Activated CD4-positive, CD25-positive, alpha-beta regulatory T cell treated with anti-CD3 and anti-CD28 coated beads, Interleukin-2, amount 50 U/mL, for 16 hours (primary cell): ENCODE data around the gene ABCA4.
"Not testable (repeated sequence)": the region's sequence is repeated elsewhere in the genome, so short reads cannot be mapped to it uniquely, and the experiment has no call there.

Source experiments
- DNase-seq: peaks from one replicate; pipeline ENCODE4 v3.0.0-alpha.2; 2020; ENCODE audit warnings: low read depth, low spot score

Gene ABCA4

DNA sequence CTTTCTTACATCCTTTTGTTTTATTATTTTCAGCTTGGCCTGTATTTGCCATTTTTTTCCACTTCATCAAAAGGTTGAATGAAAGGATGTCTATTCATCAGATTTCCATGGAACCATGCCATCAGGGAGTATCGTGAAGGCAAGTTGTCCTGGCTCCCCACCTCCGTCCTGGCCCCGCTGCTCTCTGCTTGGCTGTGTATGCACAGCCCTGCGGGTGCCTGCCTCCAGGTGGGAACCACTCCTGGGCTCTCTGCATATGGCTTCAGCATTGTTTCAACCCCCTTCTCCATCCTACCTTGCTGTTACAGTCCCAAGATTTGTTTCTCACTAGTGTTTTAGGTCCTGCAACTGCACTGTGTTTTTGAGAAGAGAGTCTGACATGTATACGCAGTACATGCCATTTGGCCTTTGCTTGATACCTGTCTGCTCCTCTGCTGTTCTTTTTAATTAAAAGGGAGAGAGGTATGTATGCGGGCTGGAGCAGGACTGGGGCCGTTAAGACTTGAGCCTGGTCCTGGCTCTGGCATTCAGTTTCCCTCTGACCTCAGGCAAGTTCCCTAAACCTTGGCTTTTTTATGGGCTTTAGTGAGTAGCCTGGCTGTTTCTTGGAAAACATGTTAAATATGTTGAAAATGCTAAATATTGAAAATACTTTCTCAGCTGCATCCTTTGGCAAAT, 141.8 kb downstream of the ABCA4 start:
- no peak for DNase-seq

- DNase-seq: no peak
These were observed 143.4 kb downstream of the ABCA4 start for GRCh38 chr1:93977598-93977945.

DNA sequence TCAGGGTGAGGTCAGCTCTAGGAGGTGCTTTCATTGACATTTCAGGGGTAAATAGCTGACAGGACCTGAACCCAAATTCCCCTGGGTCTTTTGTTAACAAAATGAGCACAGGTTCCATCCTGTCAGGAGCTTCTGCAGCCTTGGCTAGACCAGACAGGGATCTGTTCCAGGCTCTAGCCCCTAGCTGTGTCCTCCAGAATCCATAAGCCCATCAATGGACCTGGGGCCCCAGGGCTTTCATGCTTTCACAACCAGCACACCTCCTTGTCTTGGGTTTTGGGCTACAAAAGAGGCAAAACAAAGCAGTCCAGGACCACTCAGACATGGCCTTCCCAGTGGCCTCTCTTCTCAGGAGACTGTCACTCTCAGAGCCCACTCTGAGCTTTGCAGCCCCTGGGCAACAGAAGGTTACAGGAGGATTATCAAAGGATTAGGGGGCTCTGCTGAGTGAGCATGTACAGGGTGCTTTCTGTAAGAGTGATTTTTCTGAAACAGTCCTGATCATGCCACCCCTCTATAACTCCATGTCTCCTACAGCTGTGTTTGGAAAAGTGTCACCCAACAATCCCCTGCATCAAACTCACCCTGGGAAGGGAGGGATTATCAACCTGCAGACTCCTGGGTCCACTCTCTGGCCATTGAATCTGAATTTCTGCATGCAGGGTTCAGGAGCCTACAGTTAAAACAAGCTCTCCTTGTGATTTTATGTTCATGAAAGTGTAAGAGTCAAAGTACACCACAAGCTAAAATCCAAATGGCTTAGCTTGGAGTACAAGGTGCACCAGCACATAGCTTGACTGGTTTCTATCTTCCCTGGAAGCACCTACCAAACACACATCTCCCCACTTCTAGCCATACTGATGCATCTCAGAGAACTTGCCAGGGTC, 144.0 kb downstream of the ABCA4 start:
- no peak for DNase-seq

DNA sequence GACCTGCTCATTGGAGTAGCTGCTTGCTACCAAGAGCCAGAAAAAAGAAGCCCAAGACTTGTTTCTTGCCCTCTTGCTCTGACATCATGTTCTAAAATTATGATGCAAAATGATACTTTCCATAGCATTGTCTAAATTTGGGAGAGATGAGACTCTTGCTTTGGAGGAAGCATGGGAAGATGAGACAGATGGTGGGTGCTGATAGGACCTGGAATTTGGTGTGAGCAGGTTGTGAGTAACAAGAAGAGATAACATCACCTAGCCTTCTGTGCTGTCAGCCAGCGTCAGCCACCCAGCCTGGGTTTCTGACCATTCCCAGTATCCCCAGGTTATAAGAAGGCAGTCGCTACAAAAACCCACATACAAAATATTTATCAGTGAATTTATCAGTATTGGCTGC, 144.7 kb downstream of the ABCA4 start:
- no peak for DNase-seq

DNA sequence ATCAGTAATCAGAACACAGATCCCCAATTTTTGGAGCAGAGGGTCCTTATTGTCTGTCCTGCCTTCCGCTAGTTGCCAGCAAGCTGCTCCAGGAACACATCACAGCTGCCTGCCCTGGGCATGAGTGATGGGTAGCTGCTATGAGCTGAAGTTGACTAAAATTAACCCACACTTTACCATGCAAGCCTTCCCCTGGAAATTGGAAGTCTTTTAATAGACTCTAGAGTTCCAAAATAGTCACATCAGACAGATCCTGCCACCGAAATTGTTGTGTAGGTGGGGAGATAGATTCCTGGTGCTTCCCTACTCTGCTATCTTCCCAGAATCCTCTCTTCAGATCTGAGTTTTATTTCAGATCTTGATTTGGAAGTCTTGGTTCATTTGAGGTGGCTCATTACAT, 148.6 kb downstream of the ABCA4 start:
- no peak for DNase-seq

DNA sequence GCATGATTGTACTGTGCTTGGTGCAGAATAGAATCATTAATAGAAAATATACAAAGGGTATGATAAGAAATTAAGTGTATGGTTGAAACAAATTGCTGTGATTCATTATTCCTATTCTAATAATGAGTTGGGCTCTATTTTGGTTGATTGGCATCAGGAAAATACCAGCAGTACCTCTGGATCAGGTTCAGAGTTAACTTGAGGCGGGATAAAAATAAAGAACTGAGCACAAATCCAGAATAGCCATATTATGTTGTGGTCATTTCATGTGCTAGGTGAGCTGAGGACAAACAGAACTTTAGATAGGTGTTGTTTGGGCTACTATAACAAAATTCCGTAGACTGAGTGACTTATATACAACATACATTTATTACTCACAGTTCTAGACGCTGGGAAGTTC, 151.1 kb downstream of the ABCA4 start:
- no peak for DNase-seq

DNA sequence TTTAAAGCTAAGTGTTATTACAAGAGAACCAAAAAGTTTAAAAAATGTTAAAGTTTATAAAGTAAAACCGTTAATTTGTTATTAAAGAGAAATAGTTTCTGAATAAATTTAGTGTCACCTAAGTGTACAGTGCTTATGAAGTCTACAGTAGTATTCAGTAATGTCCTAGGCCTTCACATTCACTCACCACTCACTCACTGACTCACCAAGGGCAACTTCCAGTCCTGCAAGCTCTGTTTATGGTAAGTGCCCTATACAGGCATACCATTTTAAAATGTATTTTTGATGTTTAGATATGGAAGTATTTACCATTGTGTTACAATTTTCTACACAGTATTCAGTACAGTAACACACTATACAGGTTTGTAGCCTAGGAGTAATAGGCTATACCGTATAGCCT, 151.6 kb downstream of the ABCA4 start:
- no peak for DNase-seq

GRCh38 chr1:93967306-93967705, 153.6 kb downstream of the ABCA4 start:
- no peak for DNase-seq

DNA sequence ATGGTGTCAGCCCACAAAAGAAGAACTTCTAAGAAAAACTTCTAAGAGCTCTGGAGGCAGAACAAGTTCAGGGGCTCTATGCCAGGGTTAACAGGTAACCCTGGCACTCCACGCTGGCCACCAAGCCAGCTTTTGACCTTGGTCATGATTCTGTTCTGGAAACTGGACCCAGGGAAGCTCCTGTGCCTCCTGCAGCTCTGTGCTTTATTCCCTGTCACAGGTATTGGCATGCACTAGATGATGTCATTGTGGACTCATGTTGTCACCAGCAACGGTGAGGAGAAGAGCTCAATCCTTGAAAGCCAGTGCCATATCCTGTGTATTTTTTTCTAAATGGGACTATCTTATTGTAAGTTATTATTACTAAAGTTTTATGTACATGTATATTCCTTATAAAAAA, 155.1 kb downstream of the ABCA4 start:
- no peak for DNase-seq

- DNase-seq: no peak
These were observed 155.7 kb downstream of the ABCA4 start for GRCh38 chr1:93965256-93965655.

DNA sequence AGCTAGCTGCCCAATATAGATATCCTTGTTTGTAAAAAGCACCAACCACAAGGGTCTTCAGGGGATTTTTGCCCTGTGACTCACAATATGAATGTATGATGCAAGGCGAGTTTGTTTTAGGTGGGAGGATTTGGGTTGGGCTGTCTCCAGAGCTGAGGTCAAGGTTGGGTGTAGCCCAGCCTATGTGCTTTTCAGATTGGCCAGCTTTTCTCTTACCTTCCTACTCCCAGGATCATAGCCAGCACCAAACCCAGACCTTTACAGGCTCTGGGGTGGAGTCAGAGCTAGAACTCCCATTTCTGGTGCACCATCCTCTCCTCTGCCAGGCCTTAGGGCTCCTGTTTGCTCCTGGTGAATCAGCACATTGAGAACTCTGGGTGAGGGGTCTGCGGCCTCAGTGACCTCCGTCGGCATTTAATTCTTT, 156.2 kb downstream of the ABCA4 start:
- DNase-seq: no peak

- DNase-seq: no peak
These were observed 156.7 kb downstream of the ABCA4 start for GRCh38 chr1:93964096-93964776.

- DNase-seq: no peak
These were observed 157.4 kb downstream of the ABCA4 start for GRCh38 chr1:93963585-93963984.

DNA sequence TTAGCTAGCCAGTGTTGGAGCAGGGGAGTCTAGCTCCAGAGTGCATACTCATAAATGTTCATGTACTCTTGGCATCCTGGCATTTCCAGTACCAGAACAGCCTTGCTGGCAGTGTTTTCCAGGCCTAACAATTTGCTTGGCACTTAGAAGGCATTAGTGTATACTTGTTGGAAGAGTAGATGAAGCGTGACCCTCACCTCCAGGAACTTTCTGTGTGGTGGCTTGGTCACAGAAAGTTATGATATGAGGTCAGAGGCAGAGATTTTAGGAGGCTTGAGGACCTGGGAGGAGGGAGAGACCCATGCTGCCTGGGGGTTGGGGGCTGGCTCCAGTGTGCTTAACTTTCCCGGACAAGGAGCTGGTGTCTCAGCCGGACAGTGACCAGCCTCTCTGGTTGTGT, 159.0 kb downstream of the ABCA4 start:
- no peak for DNase-seq

GRCh38 chr1:93961443-93961842, 159.5 kb downstream of the ABCA4 start:
- no peak for DNase-seq

- DNase-seq: no peak
These were observed 160.3 kb downstream of the ABCA4 start for GRCh38 chr1:93960641-93961147.

DNA sequence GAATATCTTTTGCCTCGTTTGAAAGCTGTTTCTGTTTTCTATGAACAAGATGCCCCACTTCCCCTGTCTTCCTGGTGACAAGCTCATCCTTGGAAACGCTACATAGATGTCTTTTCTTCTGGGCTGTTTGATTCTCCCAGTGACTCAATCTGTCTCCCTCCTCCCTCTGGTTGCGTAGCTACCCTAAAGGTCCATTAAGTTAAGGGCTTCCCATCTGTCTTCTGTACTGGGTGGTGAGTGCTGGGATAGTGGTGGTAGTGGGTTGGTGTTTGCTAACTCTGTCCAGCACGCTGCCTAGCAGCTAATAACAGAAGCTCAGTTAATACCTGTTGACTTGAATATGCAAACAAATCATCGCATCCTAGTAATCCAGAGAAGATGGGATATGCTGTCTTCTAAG, 161.5 kb downstream of the ABCA4 start:
- no peak for DNase-seq

GRCh38 chr1:93958726-93959100, 162.2 kb downstream of the ABCA4 start:
- DNase-seq: no peak

- DNase-seq: no peak
These were observed 162.8 kb downstream of the ABCA4 start for GRCh38 chr1:93958032-93958725.

DNA sequence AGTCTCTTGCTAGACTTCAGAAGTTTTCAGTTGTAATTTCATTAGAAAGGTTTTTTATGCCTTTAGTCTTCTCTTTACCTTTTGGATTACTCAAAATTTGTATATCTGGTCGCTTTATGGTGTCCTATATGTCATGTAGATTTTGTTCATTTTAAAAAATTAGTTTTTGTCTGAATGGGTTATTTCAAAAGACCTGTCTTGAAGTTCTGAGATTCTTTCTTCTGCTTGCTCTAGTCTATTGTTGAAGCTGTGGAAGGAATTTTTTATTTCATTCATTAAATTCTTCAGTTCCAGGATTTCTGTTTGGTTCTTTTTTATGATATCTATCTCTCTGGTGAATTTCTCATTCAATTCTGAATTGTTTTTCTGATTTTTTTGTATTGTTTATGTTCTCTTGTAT, 165.2 kb downstream of the ABCA4 start:
- DNase-seq: no peak

DNA sequence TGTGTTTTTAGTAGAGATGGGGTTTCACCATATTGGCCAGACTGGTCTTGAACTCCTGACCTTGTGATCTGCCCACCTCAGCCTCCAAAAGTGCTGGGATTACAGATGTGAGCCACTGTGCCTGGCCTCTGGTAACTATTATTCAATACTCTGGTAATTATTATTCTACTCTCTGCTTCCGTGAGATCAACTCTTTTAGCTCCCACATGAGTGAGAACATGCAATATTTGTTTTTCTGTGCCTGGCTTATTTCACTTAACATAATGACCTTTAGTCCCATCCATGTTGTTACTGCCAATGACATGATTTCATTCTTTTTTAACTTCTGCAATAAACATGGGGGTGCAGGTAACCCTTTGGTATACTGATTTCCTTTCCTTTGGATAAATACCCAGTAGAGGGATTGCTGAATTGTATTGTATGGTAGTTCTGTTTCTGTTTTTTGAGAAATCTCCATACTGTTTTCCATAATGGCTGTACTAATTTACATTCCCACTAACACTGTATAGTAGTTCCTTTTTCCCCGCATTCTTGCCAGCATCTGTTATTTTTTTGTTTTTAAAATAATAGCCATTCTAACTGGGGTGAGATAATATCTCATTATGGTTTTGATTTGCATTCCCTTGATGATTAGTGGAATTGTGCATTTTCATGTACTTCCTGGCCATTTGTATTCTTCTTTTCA, 173.8 kb downstream of the ABCA4 start:
- DNase-seq: not testable (repeated sequence)
